Endothelial cell of umbilical vein (primary cell): ENCODE data around the gene PPP1CA. TPM values are rescaled to one million over a fixed set of nuclear protein-coding genes. Genes with fewer than 3 reads are reported as not detected.

Experiments
- BruUV-seq: library from RNA; stranded (reverse); fragments of 400-500 nt; replicated peaks from 2 replicates; lab custom pipeline; 2021; lab: Mats Ljungman, UMichigan
- CTCF ChIA-PET: fragments of 300-600, 350-600 bp; sonication (Branson Sonifier 250); formaldehyde crosslinking; loops from one replicate; lab custom pipeline; 2021; ENCODE audit warnings: antibody characterized with exemption, inconsistent platforms; lab: Charles Lee
- POLR2A ChIA-PET: fragments of 300-600, 350-600 bp; sonication (Branson Sonifier 250); formaldehyde crosslinking; loops from one replicate; lab custom pipeline; 2021; ENCODE audit warnings: antibody characterized with exemption, inconsistent platforms; lab: Charles Lee
- DNase-seq: peaks from one replicate; pipeline ENCODE4 v3.0.0-alpha.2; 2011; ENCODE audit warnings: low read depth, low spot score
- FAIRE-seq: peaks from 2 replicates; lab custom pipeline; 2011; peaks lifted over from hg19 to GRCh38; lab: Jason Lieb, UNC
- H2AFZ ChIP-seq: 2 replicates; pipeline ENCODE4 v1.6.0; 2012; ENCODE audit warnings: low read depth, low read length, control low read depth, inconsistent platforms
- H3K27ac ChIP-seq: 2 replicates; pipeline ENCODE4 v1.5.1; 2011; ENCODE audit warnings: low read depth, mild to moderate bottlenecking, control low read depth, low read length, moderate library complexity; ENCODE audit not compliant: insufficient read depth
- H3K27me3 ChIP-seq, 2 experiments: 2 replicates each; pipeline versions ENCODE4 v1.6.0 to v1.6.1; 2011; ENCODE audit warnings: low read length in 2 of 2, mixed read lengths in 1 of 2; ENCODE audit not compliant: control insufficient read depth in 2 of 2, insufficient read depth in 2 of 2
- H3K36me3 ChIP-seq, 2 experiments: 2 replicates in 1 of 2; 3 replicates in 1 of 2; pipeline ENCODE4 v1.5.1; 2011; ENCODE audit warnings: low read length in 2 of 2, mild to moderate bottlenecking in 1 of 2, moderate library complexity in 1 of 2; ENCODE audit not compliant: control insufficient read depth in 2 of 2, insufficient read depth in 2 of 2; ENCODE audit errors: extremely low read depth in 1 of 2
- H3K4me1 ChIP-seq: 3 replicates; pipeline ENCODE4 v1.5.1; 2011; ENCODE audit warnings: mild to moderate bottlenecking, low read length; ENCODE audit not compliant: control insufficient read depth, insufficient read depth; ENCODE audit errors: extremely low read depth
- H3K4me2 ChIP-seq: 2 replicates; pipeline ENCODE4 v1.6.1; 2011; ENCODE audit warnings: low read length, control low read depth, mixed read lengths; ENCODE audit not compliant: insufficient read depth
- H3K4me3 ChIP-seq, 3 experiments: fragments of 200-600 bp in 1 of 3; sonication (generic), shearing (Covaris generic) in 1 of 3; replicated peaks in 1 of 3; 2 replicates each; pipeline ENCODE4 v1.5.1; 2011 to 2016; ENCODE audit warnings: control low read depth in 3 of 3, low read length in 3 of 3, mild to moderate bottlenecking in 2 of 3, inconsistent platforms in 1 of 3, low read depth in 1 of 3, moderate library complexity in 1 of 3; ENCODE audit not compliant: insufficient read depth in 1 of 3
- H3K79me2 ChIP-seq: 2 replicates; pipeline ENCODE4 v1.6.0; 2012; ENCODE audit warnings: low read length, inconsistent platforms; ENCODE audit not compliant: control insufficient read depth, insufficient read depth
- H3K9ac ChIP-seq: replicated peaks from 2 replicates; pipeline ENCODE3; 2011; ENCODE audit warnings: low read length, control low read depth; ENCODE audit not compliant: insufficient read depth; ENCODE audit errors: extremely low read depth
- H3K9me1 ChIP-seq: replicated peaks from 3 replicates; pipeline ENCODE4 v1.6.0; 2011; ENCODE audit warnings: mild to moderate bottlenecking, low read length; ENCODE audit not compliant: control insufficient read depth, insufficient read depth; ENCODE audit errors: extremely low read depth
- H3K9me3 ChIP-seq: replicated peaks from 2 replicates; pipeline ENCODE4 v1.5.1; 2012; ENCODE audit warnings: low read length, inconsistent platforms; ENCODE audit not compliant: control insufficient read depth, insufficient read depth
- H4K20me1 ChIP-seq: replicated peaks from 2 replicates; pipeline ENCODE3; 2011; ENCODE audit warnings: mild to moderate bottlenecking, low read length; ENCODE audit not compliant: control insufficient read depth, insufficient read depth; ENCODE audit errors: extremely low read depth
- CTCF ChIP-seq, 2 donors: IDR thresholded peaks; 1 replicate in 1 of 2; 2 replicates in 1 of 2; pipeline ENCODE4 v1.5.1; 2011; ENCODE audit warnings: low read length in 2 of 2, mild to moderate bottlenecking in 2 of 2, moderate library complexity in 2 of 2, control low read depth in 1 of 2, inconsistent platforms in 1 of 2, low read depth in 1 of 2; ENCODE audit not compliant: insufficient read depth in 1 of 2; ENCODE audit errors: extremely low read depth in 1 of 2
- EZH2 ChIP-seq: IDR thresholded peaks from 2 replicates; pipeline ENCODE4 v1.6.1; 2012; ENCODE audit warnings: borderline replicate concordance, low read depth, mild to moderate bottlenecking, moderate library complexity, low read length, inconsistent platforms; ENCODE audit not compliant: severe bottlenecking
- FOS ChIP-seq: IDR thresholded peaks from 2 replicates; pipeline ENCODE4 v1.6.1; 2011; ENCODE audit warnings: mild to moderate bottlenecking, low read length, moderate library complexity, borderline replicate concordance; ENCODE audit not compliant: insufficient read depth
- GATA2 ChIP-seq: IDR thresholded peaks from 2 replicates; pipeline ENCODE4 v1.7.0; 2011; ENCODE audit warnings: low read depth, mild to moderate bottlenecking, moderate library complexity, mixed read lengths, low read length; ENCODE audit not compliant: insufficient read length, insufficient read depth
- JUN ChIP-seq: IDR thresholded peaks from 2 replicates; pipeline ENCODE4 v1.6.1; 2011; ENCODE audit warnings: borderline replicate concordance, low read depth; ENCODE audit not compliant: insufficient read length, insufficient read depth
- MAX ChIP-seq: IDR thresholded peaks from 2 replicates; pipeline ENCODE4 v1.6.1; 2011; ENCODE audit not compliant: insufficient read depth, insufficient read length
- MYC ChIP-seq: IDR thresholded peaks from one replicate; pipeline ENCODE4 v1.6.1; 2011; ENCODE audit warnings: mild to moderate bottlenecking, low read depth, low read length
- POLR2A ChIP-seq: IDR thresholded peaks from 2 replicates; pipeline ENCODE4 v1.6.1; 2012; ENCODE audit warnings: low read depth, mild to moderate bottlenecking, control low read depth, low read length
- POLR2AphosphoS5 ChIP-seq: IDR thresholded peaks from 2 replicates; pipeline ENCODE4 v1.6.1; 2012; ENCODE audit warnings: low read depth, mild to moderate bottlenecking, control low read depth, low read length, moderate library complexity; ENCODE audit not compliant: insufficient read depth
- dilution Hi-C: fragments of 300-500 bp; cut with MboI; formaldehyde crosslinking; loops from one replicate; pipeline ENCODE4 v1.15.0; 2019; ENCODE audit warnings: low sequenced_read_pairs; ENCODE audit not compliant: extremely low pct_ligation_motif_present
- intact Hi-C: fragments of 100-400 bp; cut with micrococcal nuclease; formaldehyde crosslinking; loops from one replicate; pipeline ENCODE4 v1.10.0; 2022
- polyA plus RNA-seq, 4 experiments: library from polyadenylated mRNA; depleted of rRNA in 3 of 4; stranded (reverse) in 3 of 4; unstranded in 1 of 4; fragments of >200 nt; gene quantifications; 2 replicates each; pipeline versions ENCODE4 v1.2.1 to v1.2.3, GENCODE V29; 2011 to 2012; ENCODE audit warnings: missing spikeins in 1 of 4
- total RNA-seq: library from RNA; stranded (reverse); gene quantifications from 2 replicates; pipeline ENCODE4 v1.2.3, GENCODE V29; 2021

The PPP1CA gene
- total and polyA plus RNA-seq, 2 donors (not counting 3 experiments of a cell fraction or from before 2014, with no cell fraction given), result 192 to 419 TPM

- FAIRE-seq, result peak; percentile 99
Observed at GRCh38 chr11:67354075-67355022, 47.3 kb downstream of the PPP1CA start.

More at GRCh38 chr11:67354075-67355022, 47.3 kb downstream of the PPP1CA start:
- H3K9me1 ChIP-seq, result no peaks in the 10 kb centered on the region
- intact Hi-C loops, result no loop called here
- peaks cover 4% of the 10 kb centered on the region for H3K79me2 ChIP-seq
- ChIA-PET POLR2A (interaction anchor here (0.5 to 1.8 kb wide), 4 partner anchors 16 to 230 kb away, joined by 4 to 5 read pairs (median 4); partner anchors contain the start of gene GSTP1), CTCF (interaction anchor here (0.5 to 15.0 kb wide), 8 partner anchors 9 to 227 kb away, joined by 3 to 1051 read pairs (median 6); partner anchors contain the start of genes CLCF1, PPP1CA and RAD9A)
- TF ChIP-seq CTCF (IDR thresholded peaks at IDR 0.05; ENCODE audit: extremely low read depth in 1 of 2, insufficient read depth in 1 of 2, low read depth in 1 of 2, low read length in 2 of 2), result no peak
- TF ChIP-seq GATA2, result no peak
- peak; percentile 73 for TF ChIP-seq JUN
- no peak for TF ChIP-seq POLR2A
- peak; percentile 36 for TF ChIP-seq MYC
- no peak for TF ChIP-seq MAX
- no peak for TF ChIP-seq EZH2
- TF ChIP-seq POLR2AphosphoS5, result peak; percentile 82
- TF ChIP-seq FOS, result peak; percentile 97
- dilution Hi-C loops, result no loop called here
- no peaks in the 10 kb centered on the region for H3K36me3 ChIP-seq
- peaks cover 47% of the 10 kb centered on the region for H3K4me1 ChIP-seq
- DNase-seq, result peak; percentile 93
- peak overlapping the region in 2 of 3 experiments; percentile 18 to 76 for H3K4me3 ChIP-seq
- H3K4me2 ChIP-seq, result peak overlapping the region; percentile 46
- TSS peak; percentile 98 for BruUV-seq
- H3K9ac ChIP-seq, result peak overlapping the region; percentile 63
- H3K27ac ChIP-seq, result peak overlapping the region; percentile 78
- H3K9me3 ChIP-seq, result no peaks in the 10 kb centered on the region
- H3K27me3 ChIP-seq, result no peaks in the 10 kb centered on the region
- no peak overlapping the region for H2AFZ ChIP-seq
- H4K20me1 ChIP-seq, result no peaks in the 10 kb centered on the region
